Spleen (tissue), 11 donors: ENCODE data around the gene SEMA7A. TPM values are rescaled to one million over a fixed set of nuclear protein-coding genes. Genes with fewer than 3 reads are reported as not detected.

Source experiments
- DNase-seq: peaks from one replicate; pipeline ENCODE4 v3.0.0-alpha.2; 2020
- H3K27ac ChIP-seq, 8 donors: fragments of 200-600 bp; sonication (generic) in 7 of 8; 1 replicate in 4 of 8; 2 replicates in 4 of 8; pipeline versions ENCODE4 v1.5.0 to v1.8.0; 2016 to 2021; ENCODE audit warnings: inconsistent platforms in 4 of 8, mild to moderate bottlenecking in 4 of 8, moderate library complexity in 1 of 8
- H3K27me3 ChIP-seq, 7 donors: fragments of 200-600 bp; sonication (generic) in 6 of 7; replicated peaks in 1 of 7; 1 replicate in 4 of 7; 2 replicates in 3 of 7; pipeline versions ENCODE4 v1.5.0 to v1.8.0; 2016 to 2021; ENCODE audit warnings: inconsistent platforms in 3 of 7, mild to moderate bottlenecking in 1 of 7
- H3K36me3 ChIP-seq, 6 donors: fragments of 200-600 bp; sonication (generic) in 5 of 6; 1 replicate in 4 of 6; 2 replicates in 2 of 6; pipeline versions ENCODE4 v1.5.0 to v1.8.0; 2016 to 2021; ENCODE audit warnings: inconsistent platforms in 2 of 6
- H3K4me1 ChIP-seq, 6 donors: fragments of 200-600 bp; sonication (generic) in 5 of 6; 1 replicate in 3 of 6; 2 replicates in 3 of 6; pipeline versions ENCODE4 v1.5.0 to v1.8.0; 2016 to 2021; ENCODE audit warnings: inconsistent platforms in 3 of 6
- H3K4me3 ChIP-seq, 8 donors: fragments of 200-600 bp; sonication (generic) in 7 of 8; 1 replicate in 4 of 8; 2 replicates in 4 of 8; pipeline versions ENCODE4 v1.5.0 to v1.8.0; 2016 to 2021; ENCODE audit warnings: inconsistent platforms in 4 of 8, mild to moderate bottlenecking in 4 of 8, moderate library complexity in 2 of 8
- H3K9me3 ChIP-seq, 8 donors: fragments of 200-600 bp; sonication (generic) in 7 of 8; 1 replicate in 4 of 8; 2 replicates in 4 of 8; pipeline versions ENCODE4 v1.5.0 to v1.8.0; 2016 to 2021; ENCODE audit warnings: inconsistent platforms in 4 of 8
- POLR2A ChIP-seq, 3 donors: fragments of 450-650 bp; IDR thresholded peaks; one replicate each; pipeline ENCODE4 v1.5.1; 2017; ENCODE audit warnings: antibody characterized with exemption in 3 of 3, mild to moderate bottlenecking in 1 of 3
- POLR2AphosphoS5 ChIP-seq, 3 donors: sonication (generic); formaldehyde crosslinking; IDR thresholded peaks; one replicate each; pipeline ENCODE4 v1.5.1; 2017; ENCODE audit warnings: antibody characterized with exemption in 3 of 3
- WGBS, 5 donors: extraction: QIAGEN DNeasy Blood & Tissue Kit in 3 of 5; methylation state at CpG; one replicate each; pipeline versions ENCODE4 v1.1.5 to v1.1.7; 2013 to 2018; 5-methylcytosine and 5-hydroxymethylcytosine counted together
- intact Hi-C: fragments of 100-400 bp; cut with DNase I; formaldehyde crosslinking; loops from one replicate; pipeline ENCODE4 v1.15.0; 2023; ENCODE audit warnings: low total_unique reads
- polyA plus RNA-seq, 3 donors: library from polyadenylated mRNA; stranded (reverse); fragments of 200-250 nt; gene quantifications; one replicate each; pipeline ENCODE4 v1.2.1, GENCODE V29; 2013
- total RNA-seq, 7 donors: library from RNA; depleted of rRNA in 3 of 7; stranded (reverse); fragments of >200 nt in 3 of 7; fragmentation: NEBNext Ultra II Directional in 4 of 7; extraction: Animal tissue kit (Norgen Biotek cat#: 25700) in 4 of 7; gene quantifications; one replicate each; pipeline versions ENCODE4 v1.1.0 to v1.2.1, GENCODE V29; 2016 to 2021
- TF ChIP-seq, protein P1 (sequence below), 11 experiments: fragments of 200-600 bp in 7 of 11; fragments of 450-650 bp in 4 of 11; sonication (generic) in 4 of 11; IDR thresholded peaks in 8 of 11; conservative IDR thresholded peaks in 3 of 11; 1 replicate in 7 of 11; 2 replicates in 4 of 11; pipeline versions ENCODE4 v1.4.0 to v1.8.0; 2016 to 2021; ENCODE audit warnings: antibody characterized with exemption in 11 of 11, inconsistent platforms in 4 of 11, mild to moderate bottlenecking in 1 of 11
- donor health status: healthy with polysubstance abuse.
- donor health status: DM: no; HTN: no; CAD: no; lungs with moderate emphysema.
- donor health status: DM: no; HTN: no; CAD: no.
- donor health status: Bipolar disorder and iron deficiency.
- donor health status: healthy.
- donor health status: DM: no; HTN: no; CAD: no.
- donor health status: DM: yes; HTN: yes; CAD: no.

Gene SEMA7A
- total and polyA plus RNA-seq, 10 donors, result 41.6 to 154 (median 127) TPM

- intact Hi-C loops, result no loop called here
- no peak for DNase-seq
- H3K27me3 ChIP-seq, result no peaks in the 10 kb centered on the region
- 57 to 79% (median 66%) methylated on average over 6 of the region's 6 CpGs for WGBS, 5 donors
- TF ChIP-seq, protein P1, sequence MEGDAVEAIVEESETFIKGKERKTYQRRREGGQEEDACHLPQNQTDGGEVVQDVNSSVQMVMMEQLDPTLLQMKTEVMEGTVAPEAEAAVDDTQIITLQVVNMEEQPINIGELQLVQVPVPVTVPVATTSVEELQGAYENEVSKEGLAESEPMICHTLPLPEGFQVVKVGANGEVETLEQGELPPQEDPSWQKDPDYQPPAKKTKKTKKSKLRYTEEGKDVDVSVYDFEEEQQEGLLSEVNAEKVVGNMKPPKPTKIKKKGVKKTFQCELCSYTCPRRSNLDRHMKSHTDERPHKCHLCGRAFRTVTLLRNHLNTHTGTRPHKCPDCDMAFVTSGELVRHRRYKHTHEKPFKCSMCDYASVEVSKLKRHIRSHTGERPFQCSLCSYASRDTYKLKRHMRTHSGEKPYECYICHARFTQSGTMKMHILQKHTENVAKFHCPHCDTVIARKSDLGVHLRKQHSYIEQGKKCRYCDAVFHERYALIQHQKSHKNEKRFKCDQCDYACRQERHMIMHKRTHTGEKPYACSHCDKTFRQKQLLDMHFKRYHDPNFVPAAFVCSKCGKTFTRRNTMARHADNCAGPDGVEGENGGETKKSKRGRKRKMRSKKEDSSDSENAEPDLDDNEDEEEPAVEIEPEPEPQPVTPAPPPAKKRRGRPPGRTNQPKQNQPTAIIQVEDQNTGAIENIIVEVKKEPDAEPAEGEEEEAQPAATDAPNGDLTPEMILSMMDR (IDR thresholded peaks at IDR 0.05 in 8 of 11, conservative IDR thresholded peaks at IDR 0.05 in 3 of 11), result no peak
- peak in 2 of 3 donors; percentile 38 to 65 for TF ChIP-seq POLR2AphosphoS5 (IDR thresholded peaks at IDR 0.05)
- H3K4me3 ChIP-seq, result no peak overlapping the region
- peak overlapping the region in 6 of 8 donors; percentile 6 to 93 (median 74) for H3K27ac ChIP-seq
- no peaks in the 10 kb centered on the region for H3K9me3 ChIP-seq
- H3K4me1 ChIP-seq, result peaks cover 9 to 100% (median 70%) of the 10 kb centered on the region in 6 donors
- H3K36me3 ChIP-seq, result peaks cover 0 to 83% (median 73%) of the 10 kb centered on the region in 6 donors
Measured at GRCh38 chr15:74412159-74412558, 21.6 kb downstream of the SEMA7A start.

GRCh38 chr15:74411686-74412085, 22.1 kb downstream of the SEMA7A start:
- Histone ChIP-seq H3K27me3 (no peaks in the 10 kb centered on the region), H3K36me3 (peaks cover 0 to 79% (median 68%) of the 10 kb centered on the region in 6 donors), H3K4me3 (no peak overlapping the region), H3K4me1 (peaks cover 13 to 100% (median 72%) of the 10 kb centered on the region in 6 donors), H3K27ac (peak overlapping the region in 6 of 8 donors; percentile 6 to 93 (median 74)), H3K9me3 (no peaks in the 10 kb centered on the region)
- 87 to 97% (median 91%) methylated on average over 10 to 12 of the region's 12 CpGs for WGBS, 5 donors
- no peak for DNase-seq
- intact Hi-C loops, result no loop called here
- TF ChIP-seq POLR2A (IDR thresholded peaks at IDR 0.05) (no peak), POLR2AphosphoS5 (IDR thresholded peaks at IDR 0.05) (peak in 1 of 3 donors; percentile 75)
- TF ChIP-seq, protein P1 (IDR thresholded peaks at IDR 0.05 in 8 of 11, conservative IDR thresholded peaks at IDR 0.05 in 3 of 11), result no peak

DNA sequence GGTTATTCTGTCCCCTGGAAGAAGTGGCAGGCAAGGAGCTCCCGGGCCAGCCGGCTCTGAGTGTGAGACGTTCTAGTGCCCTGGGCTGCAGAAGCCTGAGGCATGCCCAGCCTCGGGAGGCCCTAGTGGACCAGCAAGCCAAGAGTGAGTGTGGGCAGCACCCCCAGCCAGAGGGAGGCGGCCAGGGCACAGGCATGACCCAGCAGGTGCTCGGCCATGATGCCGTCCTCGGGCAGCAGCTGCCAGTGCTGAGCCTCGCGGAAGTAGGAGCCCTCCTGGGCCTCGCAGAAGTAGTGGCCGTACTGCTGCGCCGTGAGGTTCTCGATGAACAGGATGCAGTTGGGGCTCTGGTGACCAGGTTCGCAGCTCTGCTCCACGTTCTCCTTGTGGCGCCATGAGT, 23.3 kb downstream of the SEMA7A start:
- H3K36me3 ChIP-seq, result peaks cover 0 to 67% (median 56%) of the 10 kb centered on the region in 6 donors
- intact Hi-C loops, result no loop called here
- no peak for DNase-seq
- H3K27me3 ChIP-seq, result no peaks in the 10 kb centered on the region
- 88 to 94% (median 91%) methylated on average over 3 to 18 of the region's 18 CpGs for WGBS, 5 donors
- peak overlapping the region in 5 of 8 donors; percentile 20 to 93 (median 85) for H3K27ac ChIP-seq
- no peak overlapping the region for H3K4me3 ChIP-seq
- TF ChIP-seq POLR2AphosphoS5 (IDR thresholded peaks at IDR 0.05) (peak in 2 of 3 donors; percentile 19 to 72), POLR2A (IDR thresholded peaks at IDR 0.05) (no peak)
- TF ChIP-seq, protein P1 (IDR thresholded peaks at IDR 0.05 in 8 of 11, conservative IDR thresholded peaks at IDR 0.05 in 3 of 11), result no peak
- H3K9me3 ChIP-seq, result no peaks in the 10 kb centered on the region
- peaks cover 23 to 100% (median 72%) of the 10 kb centered on the region in 6 donors for H3K4me1 ChIP-seq

DNA sequence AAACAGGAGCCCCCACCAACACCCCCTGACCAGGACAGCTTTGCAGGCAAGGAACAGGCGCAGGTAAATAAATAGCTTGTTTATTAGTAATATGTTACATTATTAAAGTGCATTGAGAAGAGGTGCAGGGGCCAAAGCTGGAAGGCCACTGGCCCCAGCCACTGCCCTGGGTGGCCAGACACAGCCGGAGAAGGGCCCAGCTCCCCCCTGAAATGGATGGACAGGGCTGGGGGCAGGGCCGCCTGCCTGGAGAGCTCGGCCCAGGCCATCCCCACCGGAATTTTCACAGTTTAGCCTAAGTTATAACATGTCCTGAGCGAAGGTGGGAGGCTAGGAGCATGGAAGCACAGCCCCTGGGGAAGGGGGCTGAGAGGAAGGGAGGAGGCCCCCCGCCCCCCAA, 24.5 kb downstream of the SEMA7A start:
- Histone ChIP-seq H3K9me3 (no peaks in the 10 kb centered on the region), H3K36me3 (peaks cover 0 to 54% (median 43%) of the 10 kb centered on the region in 6 donors), H3K27ac (peak overlapping the region in 5 of 8 donors; percentile 46 to 93 (median 85)), H3K4me3 (no peak overlapping the region), H3K4me1 (peaks cover 36 to 100% (median 76%) of the 10 kb centered on the region in 6 donors), H3K27me3 (no peaks in the 10 kb centered on the region)
- intact Hi-C loops, result no loop called here
- 87 to 93% (median 89%) methylated on average over 7 of the region's 7 CpGs for WGBS, 5 donors
- no peak for DNase-seq
- no peak for TF ChIP-seq POLR2A (IDR thresholded peaks at IDR 0.05)
- TF ChIP-seq, protein P1 (IDR thresholded peaks at IDR 0.05 in 8 of 11, conservative IDR thresholded peaks at IDR 0.05 in 3 of 11), result no peak
- TF ChIP-seq POLR2AphosphoS5 (IDR thresholded peaks at IDR 0.05), result peak in 1 of 3 donors; percentile 3
